H1 (cell line): ENCODE results near the gene DNAJB14.

Experiments
- CTCF ChIP-seq, 3 experiments: IDR thresholded peaks; 1 replicate in 2 of 3; 2 replicates in 1 of 3; pipeline versions ENCODE4 v1.5.1 to v1.6.1; 2011; ENCODE audit warnings: low read length in 3 of 3, mild to moderate bottlenecking in 3 of 3, inconsistent platforms in 2 of 3, low read depth in 1 of 3, moderate library complexity in 1 of 3; ENCODE audit not compliant: insufficient read depth in 1 of 3; ENCODE audit errors: control extremely low read depth in 1 of 3
- EZH2 ChIP-seq: fragments of 200-600 bp; sonication (generic); IDR thresholded peaks from 2 replicates; pipeline ENCODE4 v1.7.1; 2012; ENCODE audit warnings: low read depth, mild to moderate bottlenecking, moderate library complexity, low read length, inconsistent platforms; ENCODE audit not compliant: severe bottlenecking
- GTF2F1 ChIP-seq: IDR thresholded peaks from 2 replicates; pipeline ENCODE4 v1.6.1; 2012; ENCODE audit warnings: low read depth, low read length, improper control_type of control experiment, borderline replicate concordance
- POLR2A ChIP-seq, 2 experiments: IDR thresholded peaks; 1 replicate in 1 of 2; 2 replicates in 1 of 2; pipeline ENCODE4 v1.6.1; 2011; ENCODE audit warnings: low read depth in 2 of 2, low read length in 2 of 2, mild to moderate bottlenecking in 2 of 2; ENCODE audit errors: control extremely low read depth in 1 of 2
- RAD21 ChIP-seq, 2 experiments: IDR thresholded peaks in 1 of 2; conservative IDR thresholded peaks in 1 of 2; 2 replicates each; pipeline ENCODE4 v1.6.1; 2011; ENCODE audit warnings: low read depth in 2 of 2, low read length in 2 of 2, improper control_type of control experiment in 1 of 2, inconsistent platforms in 1 of 2, mild to moderate bottlenecking in 1 of 2, moderate library complexity in 1 of 2
- SIRT6 ChIP-seq: IDR thresholded peaks from one replicate; pipeline ENCODE4 v1.7.1; 2012; ENCODE audit warnings: low read length, inconsistent platforms

- TF ChIP-seq RAD21 (IDR thresholded peaks at IDR 0.05 in 1 of 2, conservative IDR thresholded peaks at IDR 0.05 in 1 of 2; ENCODE audit: low read depth in 2 of 2, low read length in 2 of 2): no peak; a peak in 1 of 4 replicates
- TF ChIP-seq CTCF (IDR thresholded peaks at IDR 0.05; ENCODE audit: control extremely low read depth in 1 of 3, insufficient read depth in 1 of 3, low read depth in 1 of 3, low read length in 3 of 3): no peak
- no peak for TF ChIP-seq SIRT6
- peak; percentile 100 for TF ChIP-seq POLR2A (IDR thresholded peaks at IDR 0.05; ENCODE audit: control extremely low read depth in 1 of 2, low read depth in 2 of 2, low read length in 2 of 2)
- TF ChIP-seq GTF2F1: peak; percentile 96
- no peak for TF ChIP-seq EZH2
These were observed 3.8 kb upstream of the DNAJB14 start, which contains the start of gene H2AZ1 for GRCh38 chr4:99949999-99950912.
